ENCODE data around the gene EFNA2.

EFNA2 gene

GRCh38 chr19:1272423-1273262 is 13.0 kb upstream of the EFNA2 start:
- no peak for FAIRE-seq

GRCh38 chr19:1273263-1274041 is 12.2 kb upstream of the EFNA2 start:
- FAIRE-seq: no peak

- no peak for FAIRE-seq
Observed at GRCh38 chr19:1274081-1274851, 11.4 kb upstream of the EFNA2 start.

- FAIRE-seq: no peak
Observed at GRCh38 chr19:1274852-1275259, 10.8 kb upstream of the EFNA2 start.

GRCh38 chr19:1275260-1275975 is 10.3 kb upstream of the EFNA2 start, which contains the start of gene FAM174C:
Gene FAM174C (plus strand): TSS chr19:1275530. CDS start chr19:1275550, 20 bp downstream.
- FAIRE-seq: no peak

- FAIRE-seq: no peak
Observed at GRCh38 chr19:1275976-1276627, 9.6 kb upstream of the EFNA2 start.

- FAIRE-seq: no peak
Observed at GRCh38 chr19:1276628-1277022, 9.0 kb upstream of the EFNA2 start.

- no peak for FAIRE-seq
Observed at GRCh38 chr19:1277061-1277460, 8.6 kb upstream of the EFNA2 start.

GRCh38 chr19:1278074-1278473 is 7.6 kb upstream of the EFNA2 start:
- FAIRE-seq: no peak

GRCh38 chr19:1278713-1279660 is 6.7 kb upstream of the EFNA2 start:
- no peak for FAIRE-seq

- FAIRE-seq: no peak
Observed at GRCh38 chr19:1279782-1280341, 5.8 kb upstream of the EFNA2 start.

- no peak for FAIRE-seq
Observed at GRCh38 chr19:1280636-1281568, 4.8 kb upstream of the EFNA2 start.

- FAIRE-seq: no peak
Observed at GRCh38 chr19:1281569-1282287, 3.9 kb upstream of the EFNA2 start.

GRCh38 chr19:1282588-1283206 is 3.0 kb upstream of the EFNA2 start:
- no peak for FAIRE-seq

- no peak for FAIRE-seq
Observed at GRCh38 chr19:1283207-1283916, 2.3 kb upstream of the EFNA2 start.

GRCh38 chr19:1283917-1284292 is 1.8 kb upstream of the EFNA2 start:
- no peak for FAIRE-seq

- FAIRE-seq: no peak
Observed at GRCh38 chr19:1284293-1284978, 1.2 kb upstream of the EFNA2 start.
